ENCODE results near the gene UTP18. TPM values are rescaled to one million over a fixed set of nuclear protein-coding genes. Genes with fewer than 3 reads are reported as not detected.

Gene UTP18
- total and polyA plus RNA-seq, 2 of the 8 experiments (the other 6 are each of a cell fraction or from before 2014, with no cell fraction given), result 17.9 to 85.7 TPM

DNA sequence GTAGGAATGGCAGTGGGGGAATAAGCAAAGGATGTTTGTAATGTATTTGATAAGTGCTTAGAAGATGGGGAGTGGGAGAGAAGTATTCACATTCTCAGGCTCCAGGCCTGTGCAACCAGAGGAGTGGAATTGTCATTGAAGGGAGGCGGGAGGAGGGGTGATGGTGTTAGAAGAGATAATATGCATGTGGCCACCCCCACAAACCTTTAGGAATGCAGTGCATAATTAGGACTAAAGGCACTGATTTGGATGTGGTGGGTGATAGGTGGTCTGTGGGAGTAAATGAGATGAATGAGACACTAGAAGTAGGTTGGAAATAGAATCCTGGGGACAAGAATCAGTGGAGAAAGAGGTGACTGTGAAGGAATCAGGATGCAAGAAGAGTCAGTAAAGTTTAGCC, 27.1 kb downstream of the UTP18 start:
- peaks cover 4 to 5% of the 10 kb centered on the region in 2 experiments for H4K20me1 ChIP-seq (replicated peaks in 1 of 2; ENCODE audit: control insufficient read depth in 1 of 2, insufficient read depth in 2 of 2, low read length in 2 of 2)
- H3K36me3 ChIP-seq (ENCODE audit: control insufficient read depth in 2 of 4, insufficient read depth in 4 of 4, low read length in 3 of 4), result peaks cover 11 to 74% (median 44%) of the 10 kb centered on the region in 4 experiments
- H4K5ac ChIP-seq (ENCODE audit: insufficient read length, low read depth, low read length), result no peak overlapping the region
- no peaks in the 10 kb centered on the region for H3K79me2 ChIP-seq (ENCODE audit: control insufficient read depth in 1 of 2, insufficient read depth in 2 of 2, low read length in 2 of 2)
- H3K4me3 ChIP-seq (ENCODE audit: extremely low read depth in 1 of 4, insufficient read depth in 2 of 4, low read depth in 3 of 4, low read length in 4 of 4), result no peak overlapping the region
- TF ChIP-seq RBBP5 (IDR thresholded peaks at IDR 0.05; ENCODE audit: borderline replicate concordance, low read depth, low read length), result no peak
- TF ChIP-seq, protein P1, sequence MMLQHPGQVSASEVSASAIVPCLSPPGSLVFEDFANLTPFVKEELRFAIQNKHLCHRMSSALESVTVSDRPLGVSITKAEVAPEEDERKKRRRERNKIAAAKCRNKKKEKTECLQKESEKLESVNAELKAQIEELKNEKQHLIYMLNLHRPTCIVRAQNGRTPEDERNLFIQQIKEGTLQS (IDR thresholded peaks at IDR 0.05; ENCODE audit: insufficient read depth, low read depth, low read length), result no peak
- no peak for TF ChIP-seq BACH1 (IDR thresholded peaks at IDR 0.05; ENCODE audit: low read length)
- TF ChIP-seq POU5F1 (IDR thresholded peaks at IDR 0.05; ENCODE audit: low read depth, low read length), result no peak
- TF ChIP-seq JUN (IDR thresholded peaks at IDR 0.05; ENCODE audit: low read depth, low read length), result no peak
- no peak for TF ChIP-seq RFX5 (IDR thresholded peaks at IDR 0.05; ENCODE audit: borderline replicate concordance, low read depth, low read length)
- no peak for TF ChIP-seq CTBP2 (IDR thresholded peaks at IDR 0.05; ENCODE audit: borderline replicate concordance, insufficient read depth, insufficient read length, low read length)
- POLR2A ChIA-PET (ENCODE audit: partially characterized antibody), result interaction anchor here (0.9 to 2.7 kb wide), 2 partner anchors 12 to 27 kb away, joined by 3 to 8 read pairs; no protein-coding TSS in a partner anchor
- no peak overlapping the region for H3K18ac ChIP-seq (ENCODE audit: extremely low read depth, low read length)
- H4K8ac ChIP-seq (ENCODE audit: extremely low read depth, insufficient read depth, low read length), result no peak overlapping the region
- 74% methylated on average over 1 of the region's 1 CpG; no CpG with 5 or more reads in 1 of the 2 experiments for WGBS, 2 experiments (ENCODE audit: extremely low coverage in 1 of 2, insufficient coverage in 1 of 2, insufficient read length in 1 of 2, insufficient replicate concordance in 2 of 2, low coverage in 1 of 2, low lambda C conversion rate in 2 of 2, missing lambda C conversion rate in 1 of 2)
- no peak overlapping the region for H2BK12ac ChIP-seq (ENCODE audit: low read depth, low read length)
- no peaks in the 10 kb centered on the region for H3K9me3 ChIP-seq (ENCODE audit: insufficient read depth in 2 of 2, low read depth in 1 of 2, low read length in 1 of 2)
- no peak overlapping the region for H2BK15ac ChIP-seq (ENCODE audit: low read length)
- FAIRE-seq (no peak), DNase-seq (ENCODE audit: low read depth in 1 of 2, low spot score in 2 of 2) (no peak)
- H2AFZ ChIP-seq (ENCODE audit: low read length), result no peak overlapping the region
- CTCF ChIA-PET (ENCODE audit: partially characterized antibody), result interaction anchor here (1.3 kb wide), 2 partner anchors 10 to 14 kb away, joined by 3 read pairs; no protein-coding TSS in a partner anchor
- no peak overlapping the region for H3K4ac ChIP-seq (replicated peaks; ENCODE audit: insufficient read length, low read depth, low read length)
- no peak overlapping the region for H2BK20ac ChIP-seq (ENCODE audit: low read length)
- peaks cover 2% of the 10 kb centered on the region; the same call in 1 of the 2 replicates for H3K23me2 ChIP-seq (ENCODE audit: low read depth, low read length)
- H2BK120ac ChIP-seq (replicated peaks; ENCODE audit: low read depth, low read length), result no peak overlapping the region
- H3K27me3 ChIP-seq (replicated peaks in 1 of 4; ENCODE audit: control insufficient read depth in 3 of 4, extremely low read depth in 1 of 4, insufficient read depth in 3 of 4, low read length in 3 of 4), result peaks cover 0 to 1% (median 0%) of the 10 kb centered on the region in 4 experiments; a peak in 1 of 7 replicates
- no peak overlapping the region for H2BK5ac ChIP-seq (ENCODE audit: low read depth, low read length)
- H4K91ac ChIP-seq (replicated peaks; ENCODE audit: insufficient read length, low read length), result no peak overlapping the region
- no peak overlapping the region for H3K23ac ChIP-seq (ENCODE audit: insufficient read length)
- H3K56ac ChIP-seq (replicated peaks; ENCODE audit: insufficient read length, low read depth, low read length), result no peak overlapping the region
- no peaks in the 10 kb centered on the region for H3K79me1 ChIP-seq (ENCODE audit: low read depth, low read length)
- H3K9ac ChIP-seq (replicated peaks in 1 of 4; ENCODE audit: extremely low read depth in 1 of 4, low read depth in 3 of 4, low read length in 3 of 4), result no peak overlapping the region
- H3K27ac ChIP-seq (ENCODE audit: low read depth, low read length), result no peak overlapping the region
- no peaks in the 10 kb centered on the region for H3K4me1 ChIP-seq (replicated peaks in 1 of 4; ENCODE audit: control insufficient read depth in 3 of 4, insufficient read depth in 4 of 4, low read length in 3 of 4)
- no peak overlapping the region for H3K4me2 ChIP-seq (ENCODE audit: insufficient read depth in 1 of 2, low read depth in 2 of 2, low read length in 2 of 2)
- H3K14ac ChIP-seq (ENCODE audit: insufficient read length), result no peak overlapping the region
- no peak overlapping the region for H2AK5ac ChIP-seq (ENCODE audit: low read depth, low read length)
